Psoas muscle (tissue), 8 donors: ENCODE data around the gene PC. TPM values are rescaled to one million over a fixed set of nuclear protein-coding genes. Genes with fewer than 3 reads are reported as not detected.
A peak's percentile ranks its signal among the peaks of the same experiment; 100 is the strongest.

Experiments used
- ATAC-seq, 4 donors: fragments of 200-7000 bp; cut with Tn5 transposase; one replicate each; pipeline ENCODE4 v1.9.1; 2020; ENCODE audit warnings: moderate library complexity in 3 of 4, mild to moderate bottlenecking in 2 of 4
- DNase-seq, 2 donors: peaks; one replicate each; pipeline ENCODE4 v3.0.0-alpha.2; 2020
- H3K27ac ChIP-seq: fragments of 200-600 bp; one replicate; pipeline ENCODE4 v1.8.0; 2022
- H3K27me3 ChIP-seq, 3 donors: fragments of 200-600 bp in 1 of 3; one replicate each; pipeline versions ENCODE4 v1.6.1 to v1.8.0; 2013 to 2022; ENCODE audit warnings: low read length in 2 of 3, mild to moderate bottlenecking in 2 of 3, moderate library complexity in 1 of 3; ENCODE audit not compliant: insufficient read depth in 3 of 3
- H3K36me3 ChIP-seq, 2 donors: fragments of 200-600 bp in 1 of 2; one replicate each; pipeline versions ENCODE4 v1.6.1 to v1.8.0; 2013 to 2022; ENCODE audit warnings: low read depth in 1 of 2, mild to moderate bottlenecking in 1 of 2, moderate library complexity in 1 of 2; ENCODE audit not compliant: insufficient read depth in 1 of 2
- H3K4me1 ChIP-seq: fragments of 200-600 bp; one replicate; pipeline ENCODE4 v1.8.0; 2022
- H3K4me3 ChIP-seq: fragments of 200-600 bp; one replicate; pipeline ENCODE4 v1.8.0; 2022; ENCODE audit warnings: mild to moderate bottlenecking
- H3K9me3 ChIP-seq: fragments of 200-600 bp; one replicate; pipeline ENCODE4 v1.8.0; 2022
- WGBS, 3 donors: extraction: QIAGEN DNeasy Blood & Tissue Kit; methylation state at CpG; one replicate each; pipeline versions ENCODE4 v1.1.6 to v1.1.7; 2013; 5-methylcytosine and 5-hydroxymethylcytosine counted together
- intact Hi-C, 2 donors: fragments of 100-400 bp; cut with DNase I; formaldehyde crosslinking; loops; one replicate each; pipeline versions ENCODE4 v1.11.0 to v1.14.2; 2022
- polyA plus RNA-seq, 3 donors: library from polyadenylated mRNA; stranded (reverse); fragments of 200-250 nt; gene quantifications; one replicate each; pipeline ENCODE4 v1.2.3, GENCODE V29; 2013
- total RNA-seq, 4 donors: library from RNA; stranded (reverse); fragmentation: NEBNext Ultra II Directional in 2 of 4; extraction: Animal tissue kit (Norgen Biotek cat#: 25700) in 2 of 4; gene quantifications; one replicate each; pipeline versions ENCODE4 v1.2.1 to v1.2.4, GENCODE V29; 2021 to 2023
- TF ChIP-seq, protein P1 (sequence below): fragments of 200-600 bp; IDR thresholded peaks from one replicate; pipeline ENCODE4 v1.8.0; 2022; ENCODE audit warnings: antibody characterized with exemption
- donor health status: healthy with polysubstance abuse.
- donor health status: DM: no; HTN: no; CAD: no; lungs with moderate emphysema.
- donor health status: Bipolar disorder and iron deficiency.
- donor health status: healthy.
- donor health status: DM: yes; HTN: yes; CAD: no.
- donor health status: DM: no; HTN: no; CAD: no.
- donor health status: DM: no; HTN: no; CAD: no.
- donor health status: DM: yes; HTN: yes; CAD: no.

PC gene
- total and polyA plus RNA-seq, 7 donors: 11.1 to 48.8 (median 18.3) TPM

DNA sequence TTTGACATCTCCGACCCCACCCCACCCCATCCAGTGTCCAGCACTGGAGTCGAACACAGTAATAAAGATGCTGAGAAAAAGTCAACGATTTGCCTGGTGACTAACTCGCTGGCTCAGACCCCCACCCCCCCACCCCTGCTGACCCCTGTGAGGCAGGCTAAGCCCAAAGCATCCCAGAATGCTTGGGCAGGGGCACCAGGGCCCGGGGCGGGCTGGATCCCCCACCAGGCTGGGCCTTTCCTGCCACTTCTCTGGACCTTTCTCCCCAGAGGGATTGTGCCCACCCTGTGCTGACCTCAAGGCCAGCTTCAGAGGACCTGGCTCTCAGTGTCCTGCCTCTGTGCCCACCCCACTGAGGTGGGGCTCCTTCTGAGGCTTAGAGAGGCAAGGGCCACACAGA lies 18.7 kb upstream of the PC start:
- Histone ChIP-seq H3K4me1 (peaks cover 8% of the 10 kb centered on the region), H3K36me3 (no peaks in the 10 kb centered on the region), H3K4me3 (no peak overlapping the region), H3K27me3 (no peaks in the 10 kb centered on the region), H3K9me3 (peaks cover 6% of the 10 kb centered on the region), H3K27ac (no peak overlapping the region)
- intact Hi-C loops: no loop called here
- WGBS, 3 donors: 88 to 98% (median 90%) methylated on average over 5 to 6 of the region's 6 CpGs
- TF ChIP-seq, protein P1, sequence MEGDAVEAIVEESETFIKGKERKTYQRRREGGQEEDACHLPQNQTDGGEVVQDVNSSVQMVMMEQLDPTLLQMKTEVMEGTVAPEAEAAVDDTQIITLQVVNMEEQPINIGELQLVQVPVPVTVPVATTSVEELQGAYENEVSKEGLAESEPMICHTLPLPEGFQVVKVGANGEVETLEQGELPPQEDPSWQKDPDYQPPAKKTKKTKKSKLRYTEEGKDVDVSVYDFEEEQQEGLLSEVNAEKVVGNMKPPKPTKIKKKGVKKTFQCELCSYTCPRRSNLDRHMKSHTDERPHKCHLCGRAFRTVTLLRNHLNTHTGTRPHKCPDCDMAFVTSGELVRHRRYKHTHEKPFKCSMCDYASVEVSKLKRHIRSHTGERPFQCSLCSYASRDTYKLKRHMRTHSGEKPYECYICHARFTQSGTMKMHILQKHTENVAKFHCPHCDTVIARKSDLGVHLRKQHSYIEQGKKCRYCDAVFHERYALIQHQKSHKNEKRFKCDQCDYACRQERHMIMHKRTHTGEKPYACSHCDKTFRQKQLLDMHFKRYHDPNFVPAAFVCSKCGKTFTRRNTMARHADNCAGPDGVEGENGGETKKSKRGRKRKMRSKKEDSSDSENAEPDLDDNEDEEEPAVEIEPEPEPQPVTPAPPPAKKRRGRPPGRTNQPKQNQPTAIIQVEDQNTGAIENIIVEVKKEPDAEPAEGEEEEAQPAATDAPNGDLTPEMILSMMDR: no peak
- no peak for DNase-seq
- ATAC-seq: no peak

DNA sequence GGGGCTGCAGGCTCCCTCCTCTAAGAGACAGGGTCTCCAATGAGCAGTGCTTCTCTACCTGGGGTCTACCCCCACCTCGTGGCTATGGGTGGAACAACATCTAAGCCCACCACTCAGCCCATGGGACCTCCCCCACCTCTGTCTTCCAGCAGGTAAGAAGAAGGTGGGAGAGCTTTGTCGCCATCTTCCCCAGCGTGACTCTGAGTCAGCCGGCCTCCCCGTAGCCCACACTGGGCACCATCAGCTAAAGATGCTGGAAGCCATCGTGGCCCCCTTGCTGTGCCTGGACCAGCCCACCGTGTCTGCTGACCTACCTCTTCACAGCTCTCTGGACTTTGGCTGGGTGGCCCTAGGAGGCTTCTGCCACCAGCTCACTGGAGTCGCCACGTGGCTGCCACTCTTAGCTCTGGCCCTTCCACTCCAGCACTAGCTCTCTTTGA lies 17.9 kb upstream of the PC start:
- H3K36me3 ChIP-seq: no peaks in the 10 kb centered on the region
- intact Hi-C loops: no loop called here
- ATAC-seq: peak in 2 of 4 donors; percentile 50 to 56
- 38 to 54% (median 49%) methylated on average over 9 of the region's 9 CpGs for WGBS, 3 donors
- H3K27ac ChIP-seq: no peak overlapping the region
- no peaks in the 10 kb centered on the region for H3K27me3 ChIP-seq
- DNase-seq: no peak
- no peaks in the 10 kb centered on the region for H3K4me1 ChIP-seq
- H3K9me3 ChIP-seq: peaks cover 6% of the 10 kb centered on the region
- no peak overlapping the region for H3K4me3 ChIP-seq
- TF ChIP-seq, protein P1: peak; percentile 41

DNA sequence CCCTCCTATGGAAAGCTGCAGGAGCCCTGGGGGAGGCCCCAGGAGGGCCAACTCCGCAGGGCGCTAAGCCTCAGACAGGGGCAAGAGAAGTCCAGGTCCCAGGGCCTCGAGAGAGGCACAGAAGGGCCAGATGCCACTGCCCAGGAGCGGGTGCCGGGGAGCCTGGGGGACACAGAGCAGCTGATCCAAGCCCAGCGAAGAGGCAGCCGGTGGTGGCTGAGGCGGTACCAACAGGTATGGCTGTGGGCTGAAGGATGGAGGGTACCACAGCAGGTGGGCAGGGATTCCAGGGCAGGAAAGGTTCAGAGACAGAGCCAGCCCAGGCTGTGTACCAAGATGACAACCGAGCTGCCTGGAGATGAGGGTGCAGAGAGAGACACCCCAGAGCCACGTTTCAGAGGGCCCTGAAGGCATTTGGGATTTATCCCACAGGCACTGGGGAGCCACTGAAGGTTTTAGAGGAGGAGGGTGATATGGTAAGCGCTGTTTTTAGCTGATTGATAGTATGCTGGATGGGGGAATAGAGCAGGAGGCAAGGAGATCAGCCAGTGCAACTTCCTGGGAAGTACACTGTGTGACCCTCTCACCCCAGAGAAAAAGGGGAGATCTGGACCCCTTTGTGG lies 17.3 kb upstream of the PC start:
- Histone ChIP-seq H3K36me3 (no peaks in the 10 kb centered on the region), H3K4me1 (no peaks in the 10 kb centered on the region), H3K27me3 (no peaks in the 10 kb centered on the region), H3K27ac (no peak overlapping the region), H3K9me3 (peaks cover 6% of the 10 kb centered on the region), H3K4me3 (no peak overlapping the region)
- intact Hi-C loops: no loop called here
- DNase-seq (no peak), ATAC-seq (no peak)
- WGBS, 3 donors: 72 to 76% (median 75%) methylated on average over 11 of the region's 11 CpGs
- TF ChIP-seq, protein P1: no peak

DNA sequence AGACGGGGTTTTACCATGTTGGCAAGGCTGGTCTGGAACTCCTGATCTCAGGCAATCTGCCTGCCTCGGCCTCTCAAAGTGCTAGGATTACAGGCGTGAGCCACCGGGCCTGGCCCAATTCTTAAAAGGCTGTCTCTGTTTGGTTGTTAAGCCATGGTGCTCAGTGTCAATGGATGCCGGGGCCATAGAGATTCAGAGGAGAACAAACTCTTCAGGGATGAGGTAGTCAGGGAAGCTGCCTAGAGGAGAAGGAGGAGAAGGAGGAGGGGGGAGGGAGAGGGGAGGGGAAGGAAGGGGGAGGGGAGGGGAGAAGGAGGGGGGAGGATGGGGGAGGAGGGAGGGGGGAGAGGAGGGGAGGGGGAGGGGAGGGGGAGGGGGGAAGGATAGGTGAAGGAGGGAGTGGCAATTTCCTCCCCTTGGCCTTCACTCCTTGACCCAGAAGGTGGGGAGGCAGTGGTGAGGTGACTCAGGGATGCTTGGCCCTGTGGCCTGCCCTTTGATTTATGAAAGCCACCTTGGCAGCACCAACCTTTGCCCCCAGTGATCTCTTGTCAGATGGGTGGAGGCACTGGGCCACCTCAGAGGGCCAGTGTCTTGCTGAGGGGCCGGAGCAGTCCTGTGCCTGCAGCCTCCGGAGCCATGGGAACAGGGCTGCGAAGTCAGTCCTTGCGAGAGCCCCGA lies 16.7 kb upstream of the PC start, which contains the start of gene C11orf86:
Gene C11orf86 (plus strand): TSS at position 581 of the 681 bp plus-strand sequence. CDS start 59 bp downstream, at position 640.
- intact Hi-C loops: no loop called here
- DNase-seq (no peak), ATAC-seq (no peak)
- H3K4me1 ChIP-seq: no peaks in the 10 kb centered on the region
- no peaks in the 10 kb centered on the region for H3K27me3 ChIP-seq
- H3K9me3 ChIP-seq: peaks cover 6% of the 10 kb centered on the region
- WGBS, 3 donors: 73 to 87% (median 80%) methylated on average over 9 to 10 of the region's 10 CpGs
- TF ChIP-seq, protein P1: no peak
- no peak within 1 kb of the TSS for H3K27ac ChIP-seq
- no peak within 1 kb of the TSS for H3K4me3 ChIP-seq
- H3K36me3 ChIP-seq: no peaks in the 10 kb centered on the region
